Endodermal cell (in vitro differentiated cells): ENCODE measurements around the gene INO80C. TPM values are rescaled to one million over a fixed set of nuclear protein-coding genes. Genes with fewer than 3 reads are reported as not detected.

Source experiments
- DNase-seq: peaks from one replicate; pipeline ENCODE4 v3.0.0-alpha.2; 2017
- H3K27ac ChIP-seq: 2 replicates; pipeline ENCODE4 v1.5.1; 2013; ENCODE audit warnings: mild to moderate bottlenecking, low read depth, low read length, moderate library complexity
- H3K27me3 ChIP-seq: 2 replicates; pipeline ENCODE4 v1.6.1; 2013; ENCODE audit warnings: mild to moderate bottlenecking, low read length, moderate library complexity; ENCODE audit not compliant: insufficient read depth, control insufficient read depth, poor library complexity, severe bottlenecking
- H3K36me3 ChIP-seq: 2 replicates; pipeline ENCODE4 v1.7.0; 2013; ENCODE audit warnings: mild to moderate bottlenecking, low read length, moderate library complexity; ENCODE audit not compliant: control insufficient read depth, insufficient read depth
- H3K4me1 ChIP-seq: one replicate; pipeline ENCODE4 v1.7.0; 2013; ENCODE audit warnings: low read length; ENCODE audit not compliant: control insufficient read depth, insufficient read depth
- H3K4me3 ChIP-seq: 2 replicates; pipeline ENCODE4 v1.5.1; 2013; ENCODE audit warnings: mild to moderate bottlenecking, low read length, moderate library complexity
- H3K9ac ChIP-seq: 2 replicates; pipeline ENCODE4 v1.6.1; 2013; ENCODE audit warnings: mild to moderate bottlenecking, low read length, moderate library complexity; ENCODE audit not compliant: poor library complexity, severe bottlenecking; ENCODE audit errors: extremely low read depth
- H3K9me3 ChIP-seq: 2 replicates; pipeline ENCODE4 v1.6.1; 2013; ENCODE audit warnings: mild to moderate bottlenecking, low read length, moderate library complexity; ENCODE audit not compliant: control insufficient read depth
- H3K27ac Mint-ChIP-seq: 2 replicates; pipeline ENCODE4 v1.8.0; 2020; ENCODE audit warnings: mixed read lengths
- H3K27me3 Mint-ChIP-seq: 2 replicates; pipeline ENCODE4 v1.8.0; 2021; ENCODE audit warnings: mild to moderate bottlenecking, mixed read lengths; ENCODE audit not compliant: insufficient read depth
- H3K36me3 Mint-ChIP-seq: 2 replicates; pipeline ENCODE4 v1.8.0; 2020; ENCODE audit warnings: low read depth, mixed read lengths
- H3K4me1 Mint-ChIP-seq: 2 replicates; pipeline ENCODE4 v1.8.0; 2020; ENCODE audit warnings: mixed read lengths
- H3K4me3 Mint-ChIP-seq: 2 replicates; pipeline ENCODE4 v1.8.0; 2020; ENCODE audit warnings: mild to moderate bottlenecking, moderate library complexity, mixed read lengths
- H3K9me3 Mint-ChIP-seq: 2 replicates; pipeline ENCODE4 v1.8.0; 2020; ENCODE audit warnings: mild to moderate bottlenecking, mixed read lengths
- CTCF ChIP-seq: fragments of 200-600 bp; sonication (generic); conservative IDR thresholded peaks from 2 replicates; pipeline ENCODE4 v1.5.0; 2021; ENCODE audit warnings: antibody characterized with exemption, mild to moderate bottlenecking
- WGBS, 2 experiments: methylation state at CpG; one replicate each; pipeline versions ENCODE4 v1.1.5 to v1.1.7; 2013; ENCODE audit warnings: missing lambda C conversion rate in 2 of 2, mixed read lengths in 1 of 2; ENCODE audit not compliant: insufficient coverage in 1 of 2, insufficient read length in 1 of 2; 5-methylcytosine and 5-hydroxymethylcytosine counted together
- total RNA-seq, 2 donors: library from RNA; stranded (reverse); fragmentation: NEBNext Ultra II Directional in 1 of 2; extraction: Animal tissue kit (Norgen Biotek cat#: 25700) in 1 of 2; gene quantifications; 2 replicates in 1 of 2; 3 replicates in 1 of 2; pipeline ENCODE4 v1.2.1, GENCODE V29; 2021

Gene INO80C
- total RNA-seq, 2 donors from 2014 or later: 31.1 to 31.9 TPM

- Histone ChIP-seq H3K27ac (no peak overlapping the region), H3K36me3 (peaks cover 22% of the 10 kb centered on the region), H3K9me3 (no peaks in the 10 kb centered on the region), H3K4me1 (peaks cover 8% of the 10 kb centered on the region), H3K9ac (no peak overlapping the region), H3K4me3 (no peak overlapping the region), H3K27me3 (no peaks in the 10 kb centered on the region)
- Mint-ChIP-seq H3K4me3 (no peak overlapping the region), H3K27me3 (no peaks in the 10 kb centered on the region), H3K9me3 (no peaks in the 10 kb centered on the region), H3K4me1 (peaks cover 13% of the 10 kb centered on the region), H3K27ac (no peak overlapping the region), H3K36me3 (peaks cover 12% of the 10 kb centered on the region)
- no peak for DNase-seq
- WGBS, 2 experiments: 86 to 100% methylated on average over 1 of the region's 1 CpG
- TF ChIP-seq CTCF: no peak
Observed at GRCh38 chr18:35479911-35480586, 17.7 kb downstream of the INO80C start.

GRCh38 chr18:35478520-35479435 is 19.0 kb downstream of the INO80C start:
- DNase-seq: no peak
- H3K4me3 Mint-ChIP-seq: no peak overlapping the region
- TF ChIP-seq CTCF: no peak
- H3K9me3 Mint-ChIP-seq: no peaks in the 10 kb centered on the region
- peaks cover 5% of the 10 kb centered on the region for H3K4me1 ChIP-seq
- H3K27ac ChIP-seq: no peak overlapping the region
- H3K4me1 Mint-ChIP-seq: peaks cover 13% of the 10 kb centered on the region
- H3K36me3 Mint-ChIP-seq: peaks cover 21% of the 10 kb centered on the region
- H3K36me3 ChIP-seq: peaks cover 28% of the 10 kb centered on the region
- WGBS, 2 experiments: 87 to 97% methylated on average over 5 to 8 of the region's 8 CpGs
- no peak overlapping the region for H3K9ac ChIP-seq
- H3K27me3 ChIP-seq: no peaks in the 10 kb centered on the region
- H3K27me3 Mint-ChIP-seq: no peaks in the 10 kb centered on the region
- H3K27ac Mint-ChIP-seq: no peak overlapping the region
- no peak overlapping the region for H3K4me3 ChIP-seq
- H3K9me3 ChIP-seq: peaks cover 3% of the 10 kb centered on the region

- peaks cover 30% of the 10 kb centered on the region for H3K36me3 ChIP-seq
- H3K9ac ChIP-seq: no peak overlapping the region
- Mint-ChIP-seq H3K27me3 (no peaks in the 10 kb centered on the region), H3K9me3 (no peaks in the 10 kb centered on the region), H3K4me3 (no peak overlapping the region), H3K4me1 (peaks cover 13% of the 10 kb centered on the region), H3K36me3 (peaks cover 25% of the 10 kb centered on the region), H3K27ac (no peak overlapping the region)
- no peak overlapping the region for H3K27ac ChIP-seq
- no peak for TF ChIP-seq CTCF
- H3K27me3 ChIP-seq: no peaks in the 10 kb centered on the region
- H3K4me3 ChIP-seq: no peak overlapping the region
- peaks cover 5% of the 10 kb centered on the region for H3K4me1 ChIP-seq
- DNase-seq: no peak
- H3K9me3 ChIP-seq: peaks cover 3% of the 10 kb centered on the region
Observed at GRCh38 chr18:35477974-35478373, 19.8 kb downstream of the INO80C start.
